Measurements from ENCODE around the gene LHFPL6.

Gene LHFPL6

DNA sequence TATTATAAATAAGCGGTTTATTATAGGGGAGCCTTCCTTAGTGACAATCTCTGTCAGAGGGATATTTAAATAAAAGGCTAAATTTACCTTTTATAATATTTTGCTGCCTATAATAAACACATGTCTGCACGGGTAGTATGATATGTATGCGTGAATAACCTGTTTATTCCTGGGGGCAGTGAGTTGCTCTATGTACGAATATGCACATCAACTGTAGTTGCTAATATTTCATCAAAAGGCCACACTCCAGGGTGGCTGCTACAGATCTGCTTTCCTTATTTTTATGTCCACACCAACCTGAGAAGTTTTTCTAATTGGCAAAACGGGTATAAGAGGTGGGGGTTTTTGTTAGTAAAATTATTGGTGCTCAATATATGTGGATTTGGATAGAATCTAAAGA lies 192.0 kb downstream of the LHFPL6 start:
- no peak for TF ChIP-seq FOXP2 (optimal IDR thresholded peaks at IDR 0.05; ENCODE audit: borderline replicate concordance, extremely low read depth, extremely low read length, insufficient read depth)
- TF ChIP-seq, protein P1, sequence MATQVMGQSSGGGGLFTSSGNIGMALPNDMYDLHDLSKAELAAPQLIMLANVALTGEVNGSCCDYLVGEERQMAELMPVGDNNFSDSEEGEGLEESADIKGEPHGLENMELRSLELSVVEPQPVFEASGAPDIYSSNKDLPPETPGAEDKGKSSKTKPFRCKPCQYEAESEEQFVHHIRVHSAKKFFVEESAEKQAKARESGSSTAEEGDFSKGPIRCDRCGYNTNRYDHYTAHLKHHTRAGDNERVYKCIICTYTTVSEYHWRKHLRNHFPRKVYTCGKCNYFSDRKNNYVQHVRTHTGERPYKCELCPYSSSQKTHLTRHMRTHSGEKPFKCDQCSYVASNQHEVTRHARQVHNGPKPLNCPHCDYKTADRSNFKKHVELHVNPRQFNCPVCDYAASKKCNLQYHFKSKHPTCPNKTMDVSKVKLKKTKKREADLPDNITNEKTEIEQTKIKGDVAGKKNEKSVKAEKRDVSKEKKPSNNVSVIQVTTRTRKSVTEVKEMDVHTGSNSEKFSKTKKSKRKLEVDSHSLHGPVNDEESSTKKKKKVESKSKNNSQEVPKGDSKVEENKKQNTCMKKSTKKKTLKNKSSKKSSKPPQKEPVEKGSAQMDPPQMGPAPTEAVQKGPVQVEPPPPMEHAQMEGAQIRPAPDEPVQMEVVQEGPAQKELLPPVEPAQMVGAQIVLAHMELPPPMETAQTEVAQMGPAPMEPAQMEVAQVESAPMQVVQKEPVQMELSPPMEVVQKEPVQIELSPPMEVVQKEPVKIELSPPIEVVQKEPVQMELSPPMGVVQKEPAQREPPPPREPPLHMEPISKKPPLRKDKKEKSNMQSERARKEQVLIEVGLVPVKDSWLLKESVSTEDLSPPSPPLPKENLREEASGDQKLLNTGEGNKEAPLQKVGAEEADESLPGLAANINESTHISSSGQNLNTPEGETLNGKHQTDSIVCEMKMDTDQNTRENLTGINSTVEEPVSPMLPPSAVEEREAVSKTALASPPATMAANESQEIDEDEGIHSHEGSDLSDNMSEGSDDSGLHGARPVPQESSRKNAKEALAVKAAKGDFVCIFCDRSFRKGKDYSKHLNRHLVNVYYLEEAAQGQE (IDR thresholded peaks at IDR 0.05; ENCODE audit: insufficient read depth in 1 of 2, low read depth in 2 of 2, low read length in 2 of 2), result no peak
- TF ChIP-seq SIN3A (IDR thresholded peaks at IDR 0.05; ENCODE audit: borderline replicate concordance, insufficient read depth, low read length), result no peak
- TF ChIP-seq TAF1 (IDR thresholded peaks at IDR 0.05; ENCODE audit: borderline replicate concordance, insufficient read depth, low read length), result no peak

DNA sequence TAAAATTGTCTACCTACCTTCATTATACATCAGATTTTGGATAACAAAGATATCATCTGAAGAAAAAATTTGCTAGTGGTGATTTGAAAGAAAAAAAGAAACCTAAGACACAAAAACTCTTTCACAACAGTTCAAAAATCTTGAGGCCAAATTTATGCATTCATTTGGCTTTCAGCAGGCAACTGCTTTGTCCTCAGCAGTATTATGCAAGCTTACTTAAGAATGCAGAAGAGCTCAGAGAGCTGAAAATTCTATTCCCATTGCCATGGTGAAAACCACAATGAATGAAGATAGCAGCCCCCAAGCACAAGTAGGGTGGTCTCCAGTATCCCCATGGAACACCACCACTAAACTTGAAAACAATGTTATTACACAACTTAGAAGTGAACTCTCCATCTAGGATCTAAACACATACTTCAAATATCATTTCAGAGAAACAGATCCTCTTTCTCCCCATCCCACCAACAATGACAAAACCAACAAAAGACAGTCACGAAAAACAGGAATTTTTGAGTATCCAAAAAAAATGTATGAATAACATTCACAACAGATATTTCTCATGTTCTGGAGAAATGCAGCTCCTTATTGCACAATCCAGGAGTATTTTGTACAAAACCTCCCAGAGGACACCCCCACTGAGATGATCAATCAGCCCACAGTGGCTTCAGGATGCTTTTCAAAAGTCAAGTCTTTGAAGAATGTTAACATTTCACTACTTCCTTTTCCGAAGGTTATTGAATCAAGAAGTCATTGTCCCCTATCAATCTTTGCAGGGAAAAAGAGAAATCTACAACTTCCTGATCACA lies 192.7 kb downstream of the LHFPL6 start:
- TF ChIP-seq POLR2AphosphoS5 (IDR thresholded peaks at IDR 0.05; ENCODE audit: low read depth, low read length), result no peak
- TF ChIP-seq TAF1 (IDR thresholded peaks at IDR 0.05; ENCODE audit: borderline replicate concordance, insufficient read depth, low read length), result no peak
- TF ChIP-seq, protein P1 (IDR thresholded peaks at IDR 0.05; ENCODE audit: insufficient read depth in 1 of 2, low read depth in 2 of 2, low read length in 2 of 2), result no peak
- TF ChIP-seq SIN3A (IDR thresholded peaks at IDR 0.05; ENCODE audit: borderline replicate concordance, insufficient read depth, low read length), result no peak
- no peak for TF ChIP-seq FOXP2 (optimal IDR thresholded peaks at IDR 0.05; ENCODE audit: borderline replicate concordance, extremely low read depth, extremely low read length, insufficient read depth)

DNA sequence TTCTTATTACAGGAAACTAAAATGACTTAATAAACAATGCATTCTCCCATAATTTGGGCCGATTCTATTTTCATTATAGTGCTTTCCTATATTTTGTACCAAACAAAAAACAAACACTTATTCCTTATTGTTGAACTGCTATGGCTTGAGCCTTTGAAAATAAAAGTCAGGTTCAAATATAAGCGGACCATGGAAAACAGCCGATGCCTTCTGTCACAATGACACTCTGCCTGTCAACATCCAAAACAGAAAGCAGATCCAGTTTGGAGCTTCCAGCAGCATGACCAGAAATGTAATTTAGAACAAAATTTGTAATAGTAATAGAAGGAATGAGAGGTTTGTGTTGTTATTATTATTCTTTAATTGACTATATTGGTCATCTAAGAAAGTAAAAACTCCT lies 194.5 kb downstream of the LHFPL6 start:
- TF ChIP-seq, protein P1 (IDR thresholded peaks at IDR 0.05; ENCODE audit: insufficient read depth in 1 of 2, low read depth in 2 of 2, low read length in 2 of 2), result no peak
- TF ChIP-seq FOXP2 (optimal IDR thresholded peaks at IDR 0.05; ENCODE audit: borderline replicate concordance, extremely low read depth, extremely low read length, insufficient read depth) (no peak), SIN3A (IDR thresholded peaks at IDR 0.05; ENCODE audit: borderline replicate concordance, insufficient read depth, low read length) (no peak), POLR2AphosphoS5 (IDR thresholded peaks at IDR 0.05; ENCODE audit: low read depth, low read length) (no peak), TAF1 (IDR thresholded peaks at IDR 0.05; ENCODE audit: borderline replicate concordance, insufficient read depth, low read length) (no peak)

DNA sequence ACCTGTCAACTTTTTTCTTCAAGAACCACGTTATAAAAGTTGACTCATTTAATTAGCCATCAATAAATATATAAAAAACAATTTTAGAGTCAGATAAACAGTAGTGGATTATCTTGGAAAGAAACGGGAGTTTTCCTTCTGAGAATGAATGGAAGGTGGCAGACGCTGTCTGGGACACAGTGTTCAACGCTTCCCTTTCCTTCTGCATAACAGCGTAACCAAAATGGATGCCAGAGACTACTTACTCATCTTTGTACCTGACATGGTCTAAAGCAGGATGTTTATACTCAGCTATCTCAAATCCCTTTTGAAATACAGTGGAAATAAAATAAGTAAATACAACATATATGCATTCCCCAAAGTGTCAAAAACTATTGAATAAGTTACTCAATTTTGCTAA lies 195.2 kb downstream of the LHFPL6 start:
- TF ChIP-seq TAF1 (IDR thresholded peaks at IDR 0.05; ENCODE audit: borderline replicate concordance, insufficient read depth, low read length) (no peak), SIN3A (IDR thresholded peaks at IDR 0.05; ENCODE audit: borderline replicate concordance, insufficient read depth, low read length) (no peak), FOXP2 (optimal IDR thresholded peaks at IDR 0.05; ENCODE audit: borderline replicate concordance, extremely low read depth, extremely low read length, insufficient read depth) (no peak), POLR2AphosphoS5 (IDR thresholded peaks at IDR 0.05; ENCODE audit: low read depth, low read length) (no peak)
- TF ChIP-seq, protein P1 (IDR thresholded peaks at IDR 0.05; ENCODE audit: insufficient read depth in 1 of 2, low read depth in 2 of 2, low read length in 2 of 2), result no peak
